NCI-H2107 (cell line): ENCODE results near the gene PAPPA.

ENCODE experiments used
- DNase-seq: peaks from one replicate; lab custom pipeline; 2025; lab: John Stamatoyannopoulos, UW

Gene PAPPA

GRCh38 chr9:116153765-116154333, at the start of gene PAPPA:
Gene PAPPA, plus strand, starts transcription at chr9:116153791. Its CDS starts 382 bp downstream, at chr9:116154173.
- DNase-seq: no peak

- DNase-seq: no peak
Observed at GRCh38 chr9:116103976-116104820, 49.4 kb upstream of the PAPPA start.

GRCh38 chr9:116112236-116112635, 41.4 kb upstream of the PAPPA start:
- DNase-seq: no peak

GRCh38 chr9:116115761-116116353, 37.7 kb upstream of the PAPPA start:
- no peak for DNase-seq

GRCh38 chr9:116116393-116116792, 37.2 kb upstream of the PAPPA start:
- DNase-seq: no peak

- DNase-seq: no peak
Observed at GRCh38 chr9:116123171-116123570, 30.4 kb upstream of the PAPPA start.

GRCh38 chr9:116124472-116125040, 29.0 kb upstream of the PAPPA start:
- DNase-seq: no peak

- DNase-seq: no peak
Observed at GRCh38 chr9:116133163-116133562, 20.4 kb upstream of the PAPPA start.

GRCh38 chr9:116134975-116135374, 18.6 kb upstream of the PAPPA start:
- no peak for DNase-seq

GRCh38 chr9:116137010-116137409, 16.6 kb upstream of the PAPPA start:
- no peak for DNase-seq

GRCh38 chr9:116137581-116137980, 16.0 kb upstream of the PAPPA start:
- DNase-seq: no peak

GRCh38 chr9:116141864-116142561, 11.6 kb upstream of the PAPPA start:
- no peak for DNase-seq

GRCh38 chr9:116142706-116143492, 10.7 kb upstream of the PAPPA start:
- DNase-seq: no peak

- DNase-seq: no peak
Observed at GRCh38 chr9:116144038-116144437, 9.6 kb upstream of the PAPPA start.

GRCh38 chr9:116144555-116144954, 9.0 kb upstream of the PAPPA start:
- no peak for DNase-seq

GRCh38 chr9:116145036-116145435, 8.6 kb upstream of the PAPPA start:
- no peak for DNase-seq

GRCh38 chr9:116147821-116148220, 5.8 kb upstream of the PAPPA start:
- no peak for DNase-seq

GRCh38 chr9:116149844-116150243, 3.7 kb upstream of the PAPPA start:
- DNase-seq: no peak

GRCh38 chr9:116151199-116151598, 2.4 kb upstream of the PAPPA start:
- no peak for DNase-seq

GRCh38 chr9:116151966-116152381, 1.6 kb upstream of the PAPPA start:
- no peak for DNase-seq

GRCh38 chr9:116152390-116152789, 1.2 kb upstream of the PAPPA start:
- DNase-seq: no peak
